MV-4-11 (cell line): ENCODE data around the gene PPP3CB.

Experiments used
- DNase-seq: peaks from one replicate; lab custom pipeline; 2025; lab: John Stamatoyannopoulos, UW

Gene PPP3CB

GRCh38 chr10:73495884-73496674, at the start of gene PPP3CB:
Gene PPP3CB, minus strand, starts transcription at chr10:73496024. Its CDS starts 135 bp downstream, at chr10:73495889.
- peak; percentile 89 for DNase-seq

- no peak for DNase-seq
These were observed 49.5 kb upstream of the PPP3CB start for GRCh38 chr10:73545357-73545756.

GRCh38 chr10:73537709-73538108, 41.9 kb upstream of the PPP3CB start:
- DNase-seq: no peak

GRCh38 chr10:73537288-73537687, 41.5 kb upstream of the PPP3CB start:
- DNase-seq: no peak

- DNase-seq: no peak
These were observed 39.0 kb upstream of the PPP3CB start for GRCh38 chr10:73534857-73535256.

GRCh38 chr10:73529089-73529832, 33.4 kb upstream of the PPP3CB start:
- peak; percentile 72 for DNase-seq

GRCh38 chr10:73522263-73522662, 26.4 kb upstream of the PPP3CB start:
- DNase-seq: no peak

GRCh38 chr10:73519336-73519735, 23.5 kb upstream of the PPP3CB start:
- no peak for DNase-seq

- no peak for DNase-seq
These were observed 21.5 kb upstream of the PPP3CB start for GRCh38 chr10:73517166-73517888.

- no peak for DNase-seq
These were observed 16.5 kb upstream of the PPP3CB start for GRCh38 chr10:73512207-73512743.

- no peak for DNase-seq
These were observed 13.9 kb upstream of the PPP3CB start for GRCh38 chr10:73509695-73510094.

GRCh38 chr10:73506491-73506890, 10.7 kb upstream of the PPP3CB start:
- no peak for DNase-seq

GRCh38 chr10:73506074-73506473, 10.2 kb upstream of the PPP3CB start:
- DNase-seq: no peak

- DNase-seq: no peak
These were observed 7.2 kb upstream of the PPP3CB start for GRCh38 chr10:73503037-73503436.

GRCh38 chr10:73501651-73502050, 5.8 kb upstream of the PPP3CB start:
- DNase-seq: peak; percentile 68

- no peak for DNase-seq
These were observed 1.8 kb upstream of the PPP3CB start for GRCh38 chr10:73497623-73498022.

GRCh38 chr10:73495226-73495883, 469 bp downstream of the PPP3CB start:
- DNase-seq: peak; percentile 81

GRCh38 chr10:73494877-73495225, 973 bp downstream of the PPP3CB start:
- no peak for DNase-seq

GRCh38 chr10:73494213-73494612, 1.6 kb downstream of the PPP3CB start:
- no peak for DNase-seq

- no peak for DNase-seq
These were observed 2.0 kb downstream of the PPP3CB start for GRCh38 chr10:73493781-73494180.

- DNase-seq: no peak
These were observed 9.2 kb downstream of the PPP3CB start for GRCh38 chr10:73486601-73487000.

GRCh38 chr10:73485320-73485719, 10.5 kb downstream of the PPP3CB start:
- no peak for DNase-seq
